AG04450 (cell line): ENCODE results near the gene EXOC6. TPM values are rescaled to one million over a fixed set of nuclear protein-coding genes. Genes with fewer than 3 reads are reported as not detected.

Source experiments
- CTCF ChIA-PET: fragments of 300-600, 350-600 bp; formaldehyde crosslinking; extraction: SDS; loops from one replicate; lab custom pipeline; 2022; ENCODE audit warnings: antibody characterized with exemption, inconsistent platforms; lab: Charles Lee
- POLR2A ChIA-PET: fragments of 350-600 bp; formaldehyde crosslinking; extraction: SDS; loops from one replicate; lab custom pipeline; 2021; ENCODE audit warnings: antibody characterized with exemption, inconsistent platforms; lab: Yijun Ruan, JAX
- DNase-seq: peaks from one replicate; pipeline ENCODE4 v3.0.0-alpha.2; 2011; ENCODE audit warnings: low read depth, low spot score
- H3K27ac ChIP-seq: one replicate; pipeline ENCODE4 v1.5.1; 2012; ENCODE audit warnings: low read depth, low read length, control low read depth
- H3K27me3 ChIP-seq: one replicate; pipeline ENCODE4 v1.6.0; 2012; ENCODE audit warnings: low read length; ENCODE audit not compliant: control insufficient read depth, insufficient read depth
- H3K4me3 ChIP-seq: 2 replicates; pipeline ENCODE4 v1.5.1; 2011; ENCODE audit warnings: mild to moderate bottlenecking, low read depth, low read length, control low read depth
- H3K9me3 ChIP-seq: 2 replicates; pipeline ENCODE4 v1.5.1; 2012; ENCODE audit warnings: low read length; ENCODE audit not compliant: control insufficient read depth, insufficient read depth
- CTCF ChIP-seq: IDR thresholded peaks from 2 replicates; pipeline ENCODE4 v1.5.1; 2011; ENCODE audit warnings: low read depth, low read length, control low read depth, inconsistent platforms
- polyA plus RNA-seq: library from polyadenylated mRNA; depleted of rRNA; stranded (reverse); fragments of >200 nt; gene quantifications from 2 replicates; pipeline ENCODE4 v1.2.3, GENCODE V29; 2011

Gene EXOC6
- polyA plus RNA-seq, 1 experiment, result 21.8 TPM

DNA sequence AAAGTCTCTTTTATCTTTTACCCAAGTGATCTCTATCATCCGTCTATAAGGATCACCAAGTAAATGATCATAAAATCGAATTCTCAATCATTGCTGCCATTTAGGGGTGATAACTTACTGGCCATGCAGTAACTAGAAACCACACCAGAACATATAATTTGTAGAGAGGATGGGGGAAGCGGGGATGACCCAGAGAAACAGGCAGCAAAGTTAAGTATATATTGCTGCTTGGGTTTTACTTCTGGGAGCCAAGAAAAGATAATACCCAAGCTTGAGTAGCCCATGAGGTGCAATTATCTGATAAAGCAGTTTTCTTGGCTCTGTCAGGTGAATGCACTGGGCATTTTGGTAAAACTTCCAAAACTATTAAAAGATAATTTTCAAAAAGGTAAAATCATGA lies 18.9 kb downstream of the EXOC6 start:
- Histone ChIP-seq H3K4me3 (no peak overlapping the region), H3K27me3 (no peaks in the 10 kb centered on the region), H3K9me3 (no peaks in the 10 kb centered on the region; the same call in 1 of the 2 replicates), H3K27ac (no peak overlapping the region)
- no peak for DNase-seq
- no peak for TF ChIP-seq CTCF
- ChIA-PET CTCF (interaction anchor here (1.3 to 1.7 kb wide), 2 partner anchors 19 to 24 kb away, joined by 3 to 10 read pairs; no protein-coding TSS in a partner anchor), POLR2A (no interaction called here)

- CTCF ChIA-PET, result interaction anchor here (0.9 to 1.3 kb wide), 3 partner anchors 18 to 212 kb away, joined by 3 read pairs; no protein-coding TSS in a partner anchor
- no peak for DNase-seq
- Histone ChIP-seq H3K9me3 (no peaks in the 10 kb centered on the region; the same call in 1 of the 2 replicates), H3K27ac (no peak overlapping the region), H3K27me3 (no peaks in the 10 kb centered on the region), H3K4me3 (no peak overlapping the region)
- no peak for TF ChIP-seq CTCF
- POLR2A ChIA-PET, result no interaction called here
Observed at GRCh38 chr10:92868036-92868435, 19.7 kb downstream of the EXOC6 start.

GRCh38 chr10:92868557-92868956 lies 20.2 kb downstream of the EXOC6 start:
- Histone ChIP-seq H3K9me3 (no peaks in the 10 kb centered on the region; the same call in 1 of the 2 replicates), H3K27me3 (no peaks in the 10 kb centered on the region), H3K27ac (no peak overlapping the region), H3K4me3 (no peak overlapping the region)
- ChIA-PET CTCF (interaction anchor here (0.9 to 1.3 kb wide), 3 partner anchors 17 to 211 kb away, joined by 3 read pairs; no protein-coding TSS in a partner anchor), POLR2A (no interaction called here)
- no peak for TF ChIP-seq CTCF
- DNase-seq, result no peak

DNA sequence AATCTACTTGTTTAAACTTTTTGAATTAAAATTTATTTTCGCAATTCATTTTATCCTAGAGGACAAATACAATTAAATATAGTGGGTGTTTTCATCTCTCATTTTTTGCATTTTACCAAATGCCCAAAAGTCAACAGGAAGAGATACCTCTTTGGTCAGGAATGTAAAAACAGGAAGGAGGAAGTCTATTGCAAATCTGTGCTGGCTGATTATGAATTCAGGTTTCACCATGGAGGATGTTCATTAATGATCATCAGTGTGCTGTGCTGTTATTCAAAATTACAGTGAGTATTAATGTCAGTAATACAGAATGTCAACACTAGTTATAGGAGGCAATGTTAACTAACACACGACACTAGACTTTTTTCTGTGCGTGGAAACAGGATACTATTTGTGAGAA lies 24.7 kb downstream of the EXOC6 start:
- CTCF ChIA-PET, result interaction anchor here (1.1 kb wide), 2 partner anchors 32 to 356 kb away, joined by 3 read pairs; no protein-coding TSS in a partner anchor

More for the DNA sequence above, 24.7 kb downstream of the EXOC6 start:
- H3K9me3 ChIP-seq, result no peaks in the 10 kb centered on the region
- TF ChIP-seq CTCF, result no peak
- DNase-seq, result no peak
- no peaks in the 10 kb centered on the region for H3K27me3 ChIP-seq
- no peak overlapping the region for H3K4me3 ChIP-seq
- no peak overlapping the region for H3K27ac ChIP-seq
- POLR2A ChIA-PET, result no interaction called here
